Body of pancreas (tissue), 4 donors: ENCODE data around the gene OPA3. TPM values are rescaled to one million over a fixed set of nuclear protein-coding genes. Genes with fewer than 3 reads are reported as not detected.

ENCODE experiments used
- ATAC-seq: fragments of 150-250 bp; one replicate; pipeline ENCODE4 v1.9.1; 2016
- DNase-seq, 4 donors: peaks; one replicate each; pipeline ENCODE4 v3.0.0-alpha.2; 2019
- H3K27ac ChIP-seq, 4 donors: fragments of 200-600 bp; sonication (generic); 1 replicate in 3 of 4; 2 replicates in 1 of 4; pipeline versions ENCODE4 v1.5.1 to v1.6.1; 2016 to 2019; ENCODE audit warnings: mild to moderate bottlenecking in 1 of 4, mixed read lengths in 1 of 4, moderate library complexity in 1 of 4
- H3K27me3 ChIP-seq, 2 donors: fragments of 200-600 bp; sonication (generic); one replicate each; pipeline ENCODE4 v1.6.0; 2016; ENCODE audit warnings: mild to moderate bottlenecking in 1 of 2
- H3K36me3 ChIP-seq, 2 donors: fragments of 200-600 bp; sonication (generic); replicated peaks in 1 of 2; 2 replicates each; pipeline ENCODE4 v1.5.1; 2016; ENCODE audit warnings: low read depth in 2 of 2; ENCODE audit not compliant: insufficient read depth in 1 of 2
- H3K4me1 ChIP-seq: fragments of 200-600 bp; sonication (generic); one replicate; pipeline ENCODE4 v1.6.0; 2016
- H3K4me3 ChIP-seq, 2 donors: fragments of 200-600 bp; sonication (generic); 1 replicate in 1 of 2; 2 replicates in 1 of 2; pipeline ENCODE4 v1.5.1; 2016 to 2019
- H3K9me3 ChIP-seq, 3 donors: fragments of 200-600 bp; sonication (generic); 1 replicate in 2 of 3; 2 replicates in 1 of 3; pipeline ENCODE4 v1.5.1; 2016
- CTCF ChIP-seq, 7 experiments: fragments of 450-650 bp in 4 of 7; fragments of 200-600 bp in 3 of 7; sonication (generic) in 3 of 7; IDR thresholded peaks; one replicate each; pipeline ENCODE4 v1.5.1; 2016 to 2019; ENCODE audit warnings: antibody characterized with exemption in 7 of 7
- POLR2A ChIP-seq, 3 donors: fragments of 450-650 bp; IDR thresholded peaks; one replicate each; pipeline ENCODE4 v1.6.1; 2016; ENCODE audit warnings: antibody characterized with exemption in 3 of 3, mild to moderate bottlenecking in 2 of 3
- WGBS, 2 donors: methylation state at CpG; one replicate each; pipeline ENCODE4 v1.1.5; 2017; 5-methylcytosine and 5-hydroxymethylcytosine counted together
- intact Hi-C: fragments of 100-400 bp; cut with DNase I; formaldehyde crosslinking; loops from one replicate; pipeline ENCODE4 v1.15.1; 2023
- total RNA-seq, 2 donors: library from RNA; depleted of rRNA; stranded (reverse); fragments of >200 nt; gene quantifications; one replicate each; pipeline ENCODE4 v1.1.0, GENCODE V29; 2016

OPA3 gene
- total RNA-seq, 2 donors from 2014 or later = 4.2 to 22.7 TPM

GRCh38 chr19:45574526-45574925, 10.1 kb downstream of the OPA3 start:
- Histone ChIP-seq H3K4me1 (peaks cover 42% of the 10 kb centered on the region), H3K36me3 (no peaks in the 10 kb centered on the region), H3K27ac (peak overlapping the region in 3 of 4 donors; percentile 64 to 88 (median 78)), H3K9me3 (no peaks in the 10 kb centered on the region), H3K4me3 (no peak overlapping the region), H3K27me3 (no peaks in the 10 kb centered on the region)
- TF ChIP-seq POLR2A (IDR thresholded peaks at IDR 0.05) (no peak), CTCF (IDR thresholded peaks at IDR 0.05) (no peak)
- DNase-seq (no peak), ATAC-seq (no peak)
- intact Hi-C loops = loop anchor here (10.0 kb wide), 1 partner anchor 60 kb away; no protein-coding TSS in a partner anchor
- WGBS, 2 donors = 65 to 78% methylated on average over 2 to 4 of the region's 4 CpGs

GRCh38 chr19:45571457-45572220, 13.0 kb downstream of the OPA3 start:
- H3K36me3 ChIP-seq = no peaks in the 10 kb centered on the region
- H3K4me3 ChIP-seq = no peak overlapping the region
- intact Hi-C loops = loop anchor here (10.0 kb wide), 1 partner anchor 57 kb away; no protein-coding TSS in a partner anchor
- H3K27ac ChIP-seq = no peak overlapping the region
- no peak for ATAC-seq
- no peaks in the 10 kb centered on the region for H3K9me3 ChIP-seq
- H3K27me3 ChIP-seq = no peaks in the 10 kb centered on the region
- WGBS, 2 donors = 76 to 78% methylated on average over 8 of the region's 8 CpGs
- H3K4me1 ChIP-seq = peaks cover 22% of the 10 kb centered on the region
- no peak for TF ChIP-seq POLR2A (IDR thresholded peaks at IDR 0.05)
- no peak for TF ChIP-seq CTCF (IDR thresholded peaks at IDR 0.05)
- DNase-seq = no peak

DNA sequence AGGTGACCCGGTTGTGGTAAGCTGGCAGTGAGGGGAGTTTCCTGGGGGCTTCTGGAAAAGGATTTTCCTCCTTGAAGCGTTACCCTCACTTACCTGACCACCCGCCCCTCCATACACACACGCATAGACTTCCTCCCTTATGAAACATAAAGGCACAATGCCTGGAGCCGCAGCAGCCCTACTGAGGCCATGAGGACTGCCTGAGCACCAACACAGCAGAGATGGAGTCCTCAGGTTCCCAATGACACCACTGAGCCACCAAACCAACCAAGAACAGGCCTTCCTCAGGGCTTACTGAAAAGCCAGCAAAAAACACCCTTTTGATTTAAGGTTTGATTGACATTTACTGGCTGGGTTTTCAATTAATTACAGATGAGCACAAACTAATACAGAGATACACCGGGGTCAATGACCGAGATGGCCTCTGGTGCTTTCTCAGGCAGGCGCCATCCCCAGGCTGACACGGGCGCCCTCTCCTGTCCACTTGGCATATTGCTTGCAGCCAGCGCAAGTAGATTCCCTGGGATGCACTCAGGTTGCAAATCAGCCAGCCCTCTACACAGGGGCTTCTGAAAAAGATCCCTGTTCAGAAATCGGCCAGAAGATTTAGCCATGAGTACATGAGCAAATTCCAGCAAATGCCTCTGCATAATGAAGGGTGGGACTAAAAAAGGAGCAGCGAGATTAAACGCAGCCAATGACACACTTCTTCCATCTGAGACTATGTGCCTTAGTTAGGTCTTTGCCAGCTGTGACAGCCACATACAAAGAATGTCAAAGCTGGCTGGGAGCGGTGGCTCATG, 14.8 kb downstream of the OPA3 start:
- 53 to 57% methylated on average over 15 of the region's 15 CpGs for WGBS, 2 donors
- Histone ChIP-seq H3K27ac (no peak overlapping the region), H3K9me3 (no peaks in the 10 kb centered on the region), H3K4me1 (peaks cover 5% of the 10 kb centered on the region), H3K36me3 (no peaks in the 10 kb centered on the region), H3K27me3 (no peaks in the 10 kb centered on the region), H3K4me3 (no peak overlapping the region)
- peak; percentile 76 for ATAC-seq
- peak; percentile 52 to 70 (median 67) for DNase-seq
- peak; percentile 54 to 72 (median 70) for TF ChIP-seq CTCF (IDR thresholded peaks at IDR 0.05)
- no peak for TF ChIP-seq POLR2A (IDR thresholded peaks at IDR 0.05)
- intact Hi-C loops = loop anchor here (10.0 kb wide), 1 partner anchor 55 kb away; no protein-coding TSS in a partner anchor

GRCh38 chr19:45568732-45569131, 15.9 kb downstream of the OPA3 start:
- 67 to 83% methylated on average over 1 to 3 of the region's 3 CpGs for WGBS, 2 donors
- DNase-seq (no peak), ATAC-seq (peak; percentile 25)
- intact Hi-C loops = no loop called here
- H3K9me3 ChIP-seq = no peaks in the 10 kb centered on the region
- peak overlapping the region in 1 of 4 donors; percentile 46 for H3K27ac ChIP-seq
- no peaks in the 10 kb centered on the region for H3K36me3 ChIP-seq
- TF ChIP-seq POLR2A (IDR thresholded peaks at IDR 0.05) = no peak
- TF ChIP-seq CTCF (IDR thresholded peaks at IDR 0.05) = no peak
- no peak overlapping the region for H3K4me3 ChIP-seq
- H3K27me3 ChIP-seq = no peaks in the 10 kb centered on the region
- H3K4me1 ChIP-seq = no peaks in the 10 kb centered on the region
